Amniotic stem cell (primary cell): ENCODE measurements around the gene CYP4F8.
"Not testable (repeated sequence)": the region's sequence is repeated elsewhere in the genome, so short reads cannot be mapped to it uniquely, and the experiment has no call there.

ENCODE experiments used
- DNase-seq: peaks from one replicate; lab custom pipeline; 2025; lab: John Stamatoyannopoulos, UW

The CYP4F8 gene

GRCh38 chr19:15614507-15615379 is at the start of gene CYP4F8:
Gene CYP4F8 (plus strand): TSS chr19:15615218. CDS start chr19:15615617, 399 bp downstream.
- DNase-seq: no peak

- no peak for DNase-seq
These were observed 44.6 kb upstream of the CYP4F8 start for GRCh38 chr19:15570420-15570819.

- no peak for DNase-seq
These were observed 39.6 kb upstream of the CYP4F8 start for GRCh38 chr19:15575406-15575805.

DNA sequence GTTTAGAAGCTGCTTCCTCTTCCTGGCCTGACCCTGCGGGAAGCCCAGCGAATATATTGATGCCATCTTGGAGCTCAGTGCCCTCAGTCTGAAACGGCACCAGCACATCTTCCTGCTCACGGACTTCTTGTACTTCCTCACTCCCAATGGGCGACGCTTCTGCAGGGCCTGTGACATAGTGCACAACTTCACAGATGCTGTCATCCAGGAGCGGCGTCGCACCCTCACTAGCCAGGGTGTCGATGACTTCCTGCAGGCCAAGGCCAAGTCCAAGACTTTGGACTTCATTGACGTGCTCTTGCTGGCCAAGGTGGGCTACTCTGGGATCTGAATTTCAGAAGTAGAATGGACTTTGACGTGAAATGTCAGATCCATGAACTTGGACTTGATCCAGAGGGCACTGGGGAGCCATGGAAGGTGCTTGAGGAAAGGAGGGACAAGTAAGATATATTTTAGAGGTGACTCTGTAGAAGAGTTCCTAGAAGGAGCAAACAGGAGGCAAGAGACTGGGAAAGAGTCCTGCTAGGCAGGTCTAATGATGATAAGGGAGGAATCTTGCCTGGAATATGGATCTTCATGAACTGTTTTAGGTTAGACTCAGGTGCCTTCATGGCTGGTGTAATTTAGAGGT is 38.4 kb upstream of the CYP4F8 start:
- no peak for DNase-seq

- DNase-seq: no peak
These were observed 37.7 kb upstream of the CYP4F8 start for GRCh38 chr19:15577184-15577771.

- DNase-seq: no peak
These were observed 31.7 kb upstream of the CYP4F8 start for GRCh38 chr19:15583346-15583745.

GRCh38 chr19:15584095-15584494 is 30.9 kb upstream of the CYP4F8 start:
- DNase-seq: no peak

- no peak for DNase-seq
These were observed 30.4 kb upstream of the CYP4F8 start for GRCh38 chr19:15584541-15585115.

DNA sequence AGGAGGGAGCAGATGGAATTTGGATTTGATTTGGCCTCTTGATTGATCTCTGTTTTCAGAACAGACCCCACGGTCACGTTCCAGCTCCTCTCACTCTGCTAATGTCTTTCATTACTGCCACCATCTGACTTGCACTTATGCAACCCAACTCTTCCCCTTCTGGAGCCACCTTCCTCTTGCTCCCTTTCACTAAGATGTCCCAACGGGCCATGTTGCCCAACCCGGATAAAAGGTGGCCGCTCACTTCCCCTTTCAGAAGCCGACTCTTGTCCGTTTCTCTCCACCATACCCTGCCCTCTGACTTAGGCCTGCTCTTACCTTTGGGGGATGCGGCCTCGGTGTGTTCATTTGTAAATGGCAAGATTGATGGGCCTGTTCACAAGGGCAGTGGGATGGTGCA is 27.4 kb upstream of the CYP4F8 start:
- no peak for DNase-seq

DNA sequence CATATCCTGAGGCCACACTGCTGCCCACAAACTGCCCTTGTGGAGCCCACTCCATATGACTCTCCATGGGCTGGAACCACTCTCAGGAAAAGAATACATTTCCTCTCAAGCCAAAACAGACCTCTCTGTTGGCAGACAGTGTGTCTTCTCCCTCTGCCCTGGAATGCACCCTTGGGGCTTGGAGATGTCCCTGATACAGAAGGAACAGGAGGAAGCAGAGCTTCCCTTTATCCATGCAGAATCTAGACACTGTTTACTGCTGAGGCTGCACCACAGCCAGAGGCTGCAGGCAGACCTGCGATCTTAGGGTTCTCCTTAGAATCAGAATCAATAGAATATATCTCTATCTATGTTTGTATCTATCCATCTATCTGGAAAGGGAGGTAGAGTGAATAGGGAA is 26.8 kb upstream of the CYP4F8 start:
- no peak for DNase-seq

GRCh38 chr19:15589760-15590451 is 25.1 kb upstream of the CYP4F8 start:
- no peak for DNase-seq

GRCh38 chr19:15591796-15592195 is 23.2 kb upstream of the CYP4F8 start:
- DNase-seq: no peak

DNA sequence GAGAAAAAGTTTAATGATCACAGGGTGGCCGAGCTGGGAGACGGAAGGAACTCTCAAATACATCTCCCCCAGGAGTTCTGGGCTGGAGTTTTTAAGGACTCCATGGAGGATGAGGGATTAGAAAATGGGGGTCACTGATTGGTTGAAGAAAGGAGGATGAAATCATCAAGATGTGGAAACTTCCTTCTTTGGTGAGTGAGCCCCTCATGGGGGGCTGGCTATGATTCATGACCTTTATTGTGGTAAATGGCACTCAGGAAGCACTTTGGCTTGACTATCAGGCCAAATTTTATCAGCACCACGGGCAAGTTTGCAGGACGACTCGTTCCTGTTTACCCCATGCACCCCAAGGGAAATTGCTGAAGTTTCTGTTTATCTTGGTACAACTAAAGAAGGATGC is 22.5 kb upstream of the CYP4F8 start:
- not testable (repeated sequence) for DNase-seq

DNA sequence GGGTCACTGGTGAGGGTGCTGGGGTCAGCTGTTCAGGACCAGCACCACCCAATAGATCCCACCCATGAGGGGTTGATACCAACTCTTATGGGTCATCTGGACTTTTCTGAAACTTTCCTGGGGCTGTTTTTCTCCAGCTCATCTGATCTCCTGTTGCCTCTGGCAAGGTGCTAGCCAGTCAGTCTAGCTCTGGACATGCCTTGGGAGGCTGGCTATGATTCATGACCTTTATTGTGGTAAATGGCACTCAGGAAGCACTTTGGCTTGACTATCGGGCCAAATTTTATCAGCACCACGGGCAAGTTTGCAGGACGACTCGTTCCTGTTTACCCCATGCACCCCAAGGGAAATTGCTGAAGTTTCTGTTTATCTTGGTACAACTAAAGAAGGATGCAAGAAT is 21.3 kb upstream of the CYP4F8 start:
- not testable (repeated sequence) for DNase-seq

DNA sequence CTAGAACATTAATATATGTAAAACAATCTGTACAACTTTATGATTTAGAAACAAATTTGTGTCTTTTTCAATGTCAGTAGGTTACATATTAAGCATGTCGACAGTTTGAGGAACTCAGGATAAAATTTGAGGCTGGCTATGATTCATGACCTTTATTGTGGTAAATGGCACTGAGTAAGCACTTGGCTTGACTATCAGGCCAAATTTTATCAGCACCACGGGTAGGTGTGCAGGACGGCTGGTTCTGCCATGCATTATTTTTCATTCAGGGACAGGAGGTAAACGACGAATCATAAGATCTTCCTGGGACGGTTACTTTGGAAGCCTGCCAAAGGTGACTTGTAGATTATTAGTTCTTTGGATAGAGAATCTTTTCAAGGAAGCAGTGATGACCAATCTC is 19.9 kb upstream of the CYP4F8 start:
- no peak for DNase-seq

GRCh38 chr19:15607978-15608925 is 6.8 kb upstream of the CYP4F8 start:
- DNase-seq: not testable (repeated sequence)

DNA sequence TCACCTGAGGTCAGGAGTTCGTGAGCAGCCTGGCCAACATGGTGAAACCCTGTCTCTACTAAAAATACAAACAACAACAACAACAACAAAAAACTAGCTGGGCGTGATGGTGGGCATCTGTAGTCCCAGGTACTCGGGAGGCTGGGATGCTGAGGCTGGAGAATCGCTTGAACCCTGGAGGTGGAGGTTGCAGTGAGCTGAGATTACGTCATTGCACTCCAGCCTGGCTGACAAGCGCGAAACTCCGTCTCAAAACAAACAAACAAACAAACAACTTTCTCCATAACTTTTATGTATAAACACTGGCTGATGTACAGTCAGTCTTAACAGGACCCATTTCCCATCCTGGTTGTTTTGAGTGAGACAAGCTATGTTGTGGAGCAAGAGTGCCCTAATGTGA is 5.8 kb upstream of the CYP4F8 start:
- no peak for DNase-seq

DNA sequence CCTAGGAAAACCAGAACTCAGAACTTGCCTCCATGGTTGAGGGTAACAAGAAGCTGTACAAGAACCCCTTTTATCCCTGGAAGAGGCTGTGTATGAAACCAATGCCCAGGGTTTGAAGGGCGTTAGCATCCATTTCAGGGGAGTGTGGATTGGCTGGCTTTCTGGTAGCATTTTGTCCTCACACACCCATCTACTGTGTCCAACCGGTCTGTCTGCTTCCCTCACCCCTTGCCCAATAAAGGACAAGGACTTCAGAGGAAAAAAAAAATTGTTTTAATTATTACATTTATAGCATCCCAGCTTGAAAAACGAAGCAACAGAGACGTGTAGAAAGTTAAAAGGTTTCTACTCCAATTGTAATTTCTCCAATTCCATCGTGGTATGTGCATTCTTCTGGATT is 2.7 kb upstream of the CYP4F8 start:
- no peak for DNase-seq

- no peak for DNase-seq
These were observed 1.7 kb upstream of the CYP4F8 start for GRCh38 chr19:15613338-15613737.

DNA sequence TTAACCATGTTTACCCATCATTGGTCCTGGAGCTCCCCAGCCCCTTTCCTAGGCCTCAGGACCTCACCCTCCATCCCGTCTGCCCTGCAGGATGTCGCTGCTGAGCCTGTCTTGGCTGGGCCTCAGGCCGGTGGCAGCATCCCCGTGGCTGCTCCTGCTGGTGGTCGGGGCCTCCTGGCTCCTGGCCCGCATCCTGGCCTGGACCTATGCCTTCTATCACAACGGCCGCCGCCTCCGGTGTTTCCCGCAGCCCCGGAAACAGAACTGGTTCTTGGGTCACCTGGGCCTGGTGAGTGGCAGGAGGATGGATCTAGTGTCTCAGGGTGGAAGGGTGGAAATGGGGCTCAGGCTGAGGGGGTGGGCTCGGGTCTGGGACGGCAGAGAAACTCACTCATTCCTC is 508 bp downstream of the CYP4F8 start:
- no peak for DNase-seq

DNA sequence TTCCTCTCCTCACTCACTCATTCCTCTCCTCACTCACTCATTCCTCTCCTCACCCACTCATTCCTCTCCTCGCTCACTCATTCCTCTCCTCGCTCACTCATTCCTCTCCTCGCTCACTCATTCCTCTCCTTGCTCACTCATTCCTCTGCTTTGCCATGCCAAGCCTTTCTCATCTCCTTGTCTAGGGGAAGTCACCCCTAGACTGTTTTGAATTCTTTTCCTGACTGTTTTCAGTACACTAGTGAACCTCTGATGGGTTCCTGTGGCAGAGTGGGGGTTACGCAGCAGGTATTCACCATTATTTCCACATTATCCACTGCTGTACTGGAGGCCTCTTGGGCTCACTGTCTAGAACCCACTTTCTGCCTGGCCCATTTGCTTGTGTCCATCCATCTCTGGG is 1.2 kb downstream of the CYP4F8 start:
- DNase-seq: no peak
